GM03348 (cell line): Measurements from ENCODE around the gene ZDHHC5.
"Not testable (repeated sequence)": the region's sequence is repeated elsewhere in the genome, so short reads cannot be mapped to it uniquely, and the experiment has no call there.

Experiments
- DNase-seq: peaks from one replicate; pipeline ENCODE4 v3.0.0; 2012; ENCODE audit warnings: low spot score

The ZDHHC5 gene

GRCh38 chr11:57644748-57645688 is 22.9 kb upstream of the ZDHHC5 start:
- peak; percentile 85 for DNase-seq

DNA sequence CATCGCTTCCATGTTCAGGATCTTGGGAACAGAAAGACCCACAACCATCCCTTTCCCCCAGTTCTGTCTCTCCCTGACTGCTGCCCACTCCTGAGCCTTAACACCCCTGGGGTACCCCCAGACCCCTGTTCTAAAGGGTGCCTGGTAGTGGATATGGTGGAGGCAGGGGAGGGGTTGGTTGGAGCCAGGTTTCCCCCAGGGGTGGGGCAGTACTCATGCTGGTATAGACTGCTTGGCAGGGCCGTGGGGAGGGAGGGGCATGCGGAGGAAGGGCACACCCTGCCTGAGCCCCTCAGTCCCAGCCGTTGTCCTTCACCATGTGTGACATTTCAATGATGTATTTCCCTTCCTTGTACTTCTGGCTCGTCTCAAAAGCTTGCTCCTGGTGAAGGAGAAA is 22.2 kb upstream of the ZDHHC5 start:
- DNase-seq, result no peak

DNA sequence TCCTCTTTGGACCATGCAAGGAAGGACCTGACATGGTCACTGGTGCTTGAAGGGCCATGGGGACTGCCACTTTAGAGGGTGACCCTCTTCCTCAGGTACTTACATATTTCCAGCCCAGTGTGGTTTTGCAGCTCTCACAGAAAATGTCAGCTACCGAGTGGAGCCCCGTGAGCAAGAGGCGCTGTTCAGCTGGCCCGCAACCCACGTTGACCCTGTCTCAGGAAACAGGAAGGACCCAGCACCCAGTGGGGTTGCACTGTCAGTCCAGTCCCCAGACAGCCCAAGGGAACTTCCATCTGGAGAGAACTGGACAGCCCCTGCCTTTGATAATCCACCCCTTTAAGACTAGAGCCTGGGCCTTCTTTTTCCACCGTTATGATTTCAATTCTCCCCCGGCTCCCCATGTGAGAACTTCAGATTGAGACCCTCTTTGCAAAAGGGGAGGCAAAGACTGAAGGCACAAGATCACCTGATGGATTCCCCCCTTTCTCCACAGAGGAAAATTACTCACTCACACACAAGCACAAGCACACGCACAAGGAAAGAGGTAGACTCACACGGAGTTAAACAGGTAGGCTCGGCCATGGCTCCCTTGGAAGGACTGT is 21.6 kb upstream of the ZDHHC5 start:
- DNase-seq, result no peak

GRCh38 chr11:57646799-57647303 is 21.1 kb upstream of the ZDHHC5 start:
- DNase-seq, result no peak

GRCh38 chr11:57647372-57647771 is 20.5 kb upstream of the ZDHHC5 start:
- no peak for DNase-seq

DNA sequence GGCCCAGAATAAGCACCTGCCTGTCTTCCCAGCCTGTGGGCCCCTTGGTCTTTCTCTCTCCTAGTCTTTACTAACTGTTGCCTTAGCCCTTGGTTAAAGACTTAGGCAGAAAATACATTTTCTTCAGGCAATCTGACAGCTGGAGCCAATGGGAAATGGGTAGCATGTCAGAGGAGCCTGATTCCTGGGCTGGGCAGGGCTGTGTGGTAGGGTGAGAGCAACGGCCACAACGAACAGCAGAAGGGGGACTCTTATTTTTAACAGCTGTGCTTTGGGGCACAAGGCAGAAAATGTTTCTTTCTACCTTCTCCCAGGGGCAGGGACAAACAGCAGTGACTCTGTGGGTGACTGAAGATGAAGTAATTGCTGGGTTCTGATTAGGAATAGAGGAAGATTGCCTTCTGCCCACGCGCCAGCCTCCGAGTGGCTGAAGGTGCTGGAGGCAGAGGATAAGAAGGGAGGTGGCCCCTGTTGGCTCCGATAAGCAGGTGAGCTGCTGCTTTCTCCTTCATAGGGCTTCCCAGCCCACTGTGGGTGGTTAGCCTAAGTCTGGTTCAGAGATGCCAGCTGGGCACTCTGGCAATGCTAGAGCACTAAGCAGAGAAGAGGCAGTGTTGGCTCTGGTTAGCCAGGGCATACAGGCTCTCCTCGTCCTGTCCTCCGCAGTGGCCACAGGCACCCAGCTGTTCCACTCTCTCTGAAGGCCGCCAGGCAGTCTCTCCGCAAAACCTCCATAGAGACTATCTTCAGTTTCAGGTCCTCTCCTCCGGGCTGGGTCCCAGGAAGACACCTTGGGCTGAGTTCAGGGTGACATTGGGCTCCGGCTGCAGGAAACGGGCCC is 19.7 kb upstream of the ZDHHC5 start:
- DNase-seq, result peak; percentile 16

DNA sequence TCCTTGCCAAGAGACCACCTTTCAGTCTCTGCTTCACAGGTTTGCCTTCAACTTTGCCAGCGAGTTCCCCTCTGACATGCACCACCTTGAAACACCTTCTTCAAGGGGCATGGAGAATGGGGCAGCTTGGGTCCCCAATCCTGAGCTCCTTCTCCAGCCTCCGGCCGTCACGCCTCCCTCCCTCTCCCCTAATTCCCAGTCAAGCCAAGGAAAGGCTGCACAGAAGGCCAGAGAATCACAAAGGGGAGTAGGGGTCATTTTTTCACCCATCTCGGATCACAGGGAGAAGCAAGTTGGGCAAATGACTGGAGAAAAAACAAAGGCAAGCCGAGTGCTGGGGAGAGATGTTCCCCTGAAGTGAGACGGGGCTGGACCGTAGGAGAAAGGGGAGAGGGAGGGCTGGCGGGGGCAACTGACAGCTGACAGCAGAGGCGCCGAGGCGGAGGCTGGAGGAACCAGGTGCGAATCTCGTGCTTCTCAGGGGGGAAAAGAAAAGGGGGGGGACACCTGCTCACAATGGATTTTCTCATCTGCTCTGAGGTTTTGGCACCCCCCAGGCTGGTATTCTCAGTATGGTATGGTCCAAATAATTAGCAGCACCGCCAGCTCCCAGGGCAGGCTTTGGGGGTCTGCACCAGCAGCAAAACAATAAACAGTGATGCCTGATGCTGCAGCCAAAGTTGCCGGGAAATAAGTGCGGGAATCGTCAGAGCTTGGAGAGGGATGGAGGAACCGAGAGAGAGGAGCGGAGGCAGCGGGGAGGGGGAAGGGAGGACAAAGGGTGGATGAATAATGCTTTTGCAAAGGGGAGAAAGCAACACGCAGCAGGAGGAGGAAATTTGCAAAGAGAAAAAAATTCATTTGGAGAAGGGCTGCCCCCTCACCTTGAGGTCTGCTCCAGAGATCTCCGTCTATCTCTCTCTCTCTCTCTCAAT is 18.8 kb upstream of the ZDHHC5 start:
- peak; percentile 45 for DNase-seq

- DNase-seq, result peak; percentile 90
Measured at GRCh38 chr11:57649826-57650738, 17.8 kb upstream of the ZDHHC5 start, which contains the start of gene YPEL4. Gene YPEL4 (minus strand): TSS chr11:57649912. CDS start chr11:57647107, 2,805 bp downstream.

DNA sequence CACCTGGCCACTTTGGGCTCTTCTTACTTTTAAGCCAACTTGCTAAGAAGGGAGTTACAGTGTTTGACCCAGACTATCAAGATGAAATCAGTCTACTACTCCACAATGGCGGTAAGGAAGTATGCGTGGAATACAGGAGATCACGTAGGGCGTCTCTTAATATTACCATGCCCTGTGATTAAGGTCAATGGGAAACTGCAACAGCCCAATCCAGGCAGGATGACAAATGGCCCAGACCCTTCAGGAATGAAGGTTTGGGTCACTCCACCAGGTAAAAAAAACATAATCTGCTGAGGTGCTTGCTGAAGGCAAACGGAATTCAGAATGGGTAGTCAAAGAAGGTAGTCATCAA is 17.2 kb upstream of the ZDHHC5 start:
- DNase-seq, result no peak

GRCh38 chr11:57651408-57651807 is 16.5 kb upstream of the ZDHHC5 start:
- no peak for DNase-seq

GRCh38 chr11:57652230-57652629 is 15.7 kb upstream of the ZDHHC5 start:
- not testable (repeated sequence) for DNase-seq

- DNase-seq, result no peak
Measured at GRCh38 chr11:57652662-57653061, 15.3 kb upstream of the ZDHHC5 start.

GRCh38 chr11:57653163-57653562 is 14.8 kb upstream of the ZDHHC5 start:
- DNase-seq, result no peak

DNA sequence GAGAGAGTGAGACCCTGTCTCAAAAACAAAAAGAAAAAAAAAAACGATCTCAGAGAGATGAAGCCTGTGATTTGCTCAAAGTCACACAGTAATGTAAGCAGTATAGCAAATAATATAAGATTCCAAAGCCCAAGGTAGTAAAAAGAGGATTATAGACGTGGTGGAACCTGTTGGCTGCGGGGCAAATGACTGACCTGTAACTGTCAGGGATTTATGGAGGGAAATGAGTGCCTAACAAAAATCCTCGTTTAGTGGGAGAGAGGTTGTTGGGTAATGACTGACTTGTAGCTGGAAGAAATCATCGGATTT is 11.1 kb upstream of the ZDHHC5 start:
- no peak for DNase-seq

- peak; percentile 97 for DNase-seq
Measured at GRCh38 chr11:57657194-57658022, 10.5 kb upstream of the ZDHHC5 start, which contains the start of gene CLP1. Gene CLP1 (plus strand): TSS chr11:57657762. CDS start chr11:57659477, 1,715 bp downstream.

- no peak for DNase-seq
Measured at GRCh38 chr11:57658023-57658361, 9.9 kb upstream of the ZDHHC5 start.

- DNase-seq, result no peak
Measured at GRCh38 chr11:57659669-57660068, 8.2 kb upstream of the ZDHHC5 start.

- no peak for DNase-seq
Measured at GRCh38 chr11:57662893-57663292, 5.0 kb upstream of the ZDHHC5 start.

DNA sequence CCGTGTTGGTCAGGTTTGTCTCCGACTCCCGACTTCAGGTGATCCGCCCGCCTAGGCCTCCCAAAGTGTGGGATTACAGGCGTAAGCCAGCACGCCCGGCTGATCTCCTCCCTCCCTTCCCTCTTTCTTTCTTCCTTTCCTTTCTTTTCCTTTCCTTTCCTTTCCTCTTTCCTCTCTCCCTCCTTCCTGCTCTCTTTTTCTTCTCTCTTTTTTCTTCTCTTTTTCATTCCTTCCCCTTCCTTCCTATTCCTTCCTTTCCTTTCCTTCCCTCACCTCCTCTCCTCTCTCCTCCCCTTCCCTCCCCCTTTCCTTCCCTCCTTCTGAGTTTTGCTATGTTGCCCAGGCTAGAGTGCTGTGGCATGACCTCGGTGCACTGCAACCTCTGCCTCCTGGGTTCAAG is 3.9 kb upstream of the ZDHHC5 start:
- no peak for DNase-seq
